Stimulated activated CD4-positive, alpha-beta T cell treated with anti-CD3 and anti-CD28 coated beads, Interleukin-4, amount 100 ng/mL, for 48 hours (primary cell): ENCODE data around the gene OVCA2.

Experiments used
- DNase-seq, 2 donors: peaks; one replicate each; pipeline ENCODE4 v3.0.0-alpha.2; 2020; ENCODE audit warnings: low read depth in 2 of 2

The OVCA2 gene

GRCh38 chr17:2013994-2014317, 27.9 kb upstream of the OVCA2 start:
- no peak for DNase-seq

GRCh38 chr17:2015314-2015713, 26.5 kb upstream of the OVCA2 start:
- no peak for DNase-seq

GRCh38 chr17:2016494-2016893, 25.3 kb upstream of the OVCA2 start:
- no peak for DNase-seq

- DNase-seq = no peak
Measured at GRCh38 chr17:2017274-2017941, 24.4 kb upstream of the OVCA2 start.

GRCh38 chr17:2018716-2019510, 22.9 kb upstream of the OVCA2 start:
- no peak for DNase-seq

GRCh38 chr17:2019723-2020122, 22.1 kb upstream of the OVCA2 start:
- DNase-seq = no peak

GRCh38 chr17:2020721-2021120, 21.1 kb upstream of the OVCA2 start:
- no peak for DNase-seq

- no peak for DNase-seq
Measured at GRCh38 chr17:2022647-2023240, 19.1 kb upstream of the OVCA2 start.

GRCh38 chr17:2023256-2023655, 18.6 kb upstream of the OVCA2 start:
- DNase-seq = no peak

- DNase-seq = no peak
Measured at GRCh38 chr17:2023692-2024571, 17.9 kb upstream of the OVCA2 start.

- DNase-seq = no peak
Measured at GRCh38 chr17:2024572-2025219, 17.1 kb upstream of the OVCA2 start.

- peak in 1 of 2 donors; percentile 54 for DNase-seq
Measured at GRCh38 chr17:2025220-2025621, 16.6 kb upstream of the OVCA2 start, which contains the start of gene RTN4RL1. RTN4RL1 (minus strand) TSS chr17:2025334; CDS start chr17:2024865, 469 bp downstream.

GRCh38 chr17:2025622-2026309, 16.1 kb upstream of the OVCA2 start:
- DNase-seq = no peak

- DNase-seq = no peak
Measured at GRCh38 chr17:2027528-2028233, 14.1 kb upstream of the OVCA2 start.

GRCh38 chr17:2028234-2028614, 13.6 kb upstream of the OVCA2 start:
- no peak for DNase-seq

GRCh38 chr17:2028737-2029136, 13.1 kb upstream of the OVCA2 start:
- DNase-seq = no peak

- peak; percentile 83 for DNase-seq
Measured at GRCh38 chr17:2029911-2030778, 11.7 kb upstream of the OVCA2 start, which contains the start of gene DPH1. DPH1 (plus strand) TSS chr17:2030153; CDS start chr17:2030170, 17 bp downstream.

GRCh38 chr17:2030779-2031163, 11.1 kb upstream of the OVCA2 start:
- DNase-seq = peak in 1 of 2 donors; percentile 46

- DNase-seq = no peak
Measured at GRCh38 chr17:2033153-2033552, 8.7 kb upstream of the OVCA2 start.
